ENCODE results near the gene ZNF487. TPM values are rescaled to one million over a fixed set of nuclear protein-coding genes. Genes with fewer than 3 reads are reported as not detected.

The ZNF487 gene
- total RNA-seq, 1 experiment from 2014 or later = 7.6 TPM

DNA sequence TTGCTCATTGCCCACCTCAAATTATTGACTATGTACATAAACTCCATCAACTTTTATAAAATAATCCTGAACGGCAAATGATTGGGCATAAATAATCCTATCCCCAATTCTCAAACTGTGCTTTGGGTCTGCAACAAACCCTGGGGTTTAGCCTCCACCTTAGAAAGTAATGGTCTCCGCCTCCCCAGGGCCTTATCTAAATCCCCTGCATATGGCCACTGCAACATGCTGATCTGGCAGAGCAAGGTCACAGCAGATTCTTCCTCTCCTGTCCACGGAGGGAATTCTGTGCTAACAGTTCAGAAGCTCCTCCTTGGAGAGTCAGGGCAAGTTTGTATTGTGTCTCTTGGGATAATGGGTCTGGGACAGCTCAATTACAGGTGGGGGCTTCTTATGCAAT, 47.0 kb upstream of the ZNF487 start:
- Histone ChIP-seq H3K36me3 (ENCODE audit: control insufficient read depth, insufficient read depth, low read length) (peaks cover 73% of the 10 kb centered on the region), H3K27ac (ENCODE audit: low read length) (no peak overlapping the region; the same call in 1 of the 2 replicates), H3K27me3 (ENCODE audit: control insufficient read depth, insufficient read depth, low read length) (no peaks in the 10 kb centered on the region), H3K4me3 (ENCODE audit: low read depth in 2 of 2, low read length in 2 of 2) (no peak overlapping the region), H3K9me3 (ENCODE audit: control insufficient read depth, insufficient read depth, low read depth, low read length) (no peaks in the 10 kb centered on the region), H3K4me1 (ENCODE audit: control insufficient read depth, insufficient read depth, low read length) (peaks cover 17% of the 10 kb centered on the region)
- CTCF ChIA-PET = no interaction called here
- peak; percentile 65; the same call in 1 of the 2 replicates for TF ChIP-seq POLR2AphosphoS5 (IDR thresholded peaks at IDR 0.05; ENCODE audit: low read depth, low read length)
- TF ChIP-seq, protein P1, sequence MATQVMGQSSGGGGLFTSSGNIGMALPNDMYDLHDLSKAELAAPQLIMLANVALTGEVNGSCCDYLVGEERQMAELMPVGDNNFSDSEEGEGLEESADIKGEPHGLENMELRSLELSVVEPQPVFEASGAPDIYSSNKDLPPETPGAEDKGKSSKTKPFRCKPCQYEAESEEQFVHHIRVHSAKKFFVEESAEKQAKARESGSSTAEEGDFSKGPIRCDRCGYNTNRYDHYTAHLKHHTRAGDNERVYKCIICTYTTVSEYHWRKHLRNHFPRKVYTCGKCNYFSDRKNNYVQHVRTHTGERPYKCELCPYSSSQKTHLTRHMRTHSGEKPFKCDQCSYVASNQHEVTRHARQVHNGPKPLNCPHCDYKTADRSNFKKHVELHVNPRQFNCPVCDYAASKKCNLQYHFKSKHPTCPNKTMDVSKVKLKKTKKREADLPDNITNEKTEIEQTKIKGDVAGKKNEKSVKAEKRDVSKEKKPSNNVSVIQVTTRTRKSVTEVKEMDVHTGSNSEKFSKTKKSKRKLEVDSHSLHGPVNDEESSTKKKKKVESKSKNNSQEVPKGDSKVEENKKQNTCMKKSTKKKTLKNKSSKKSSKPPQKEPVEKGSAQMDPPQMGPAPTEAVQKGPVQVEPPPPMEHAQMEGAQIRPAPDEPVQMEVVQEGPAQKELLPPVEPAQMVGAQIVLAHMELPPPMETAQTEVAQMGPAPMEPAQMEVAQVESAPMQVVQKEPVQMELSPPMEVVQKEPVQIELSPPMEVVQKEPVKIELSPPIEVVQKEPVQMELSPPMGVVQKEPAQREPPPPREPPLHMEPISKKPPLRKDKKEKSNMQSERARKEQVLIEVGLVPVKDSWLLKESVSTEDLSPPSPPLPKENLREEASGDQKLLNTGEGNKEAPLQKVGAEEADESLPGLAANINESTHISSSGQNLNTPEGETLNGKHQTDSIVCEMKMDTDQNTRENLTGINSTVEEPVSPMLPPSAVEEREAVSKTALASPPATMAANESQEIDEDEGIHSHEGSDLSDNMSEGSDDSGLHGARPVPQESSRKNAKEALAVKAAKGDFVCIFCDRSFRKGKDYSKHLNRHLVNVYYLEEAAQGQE (IDR thresholded peaks at IDR 0.05; ENCODE audit: insufficient read depth in 1 of 2, low read depth in 2 of 2, low read length in 1 of 2) = no peak
- no peak for TF ChIP-seq TCF7L2 (IDR thresholded peaks at IDR 0.05; ENCODE audit: low read depth, low read length)
- TF ChIP-seq SIN3A (IDR thresholded peaks at IDR 0.05; ENCODE audit: borderline replicate concordance, insufficient read depth, low read depth, low read length) = no peak
- TF ChIP-seq, protein P2, sequence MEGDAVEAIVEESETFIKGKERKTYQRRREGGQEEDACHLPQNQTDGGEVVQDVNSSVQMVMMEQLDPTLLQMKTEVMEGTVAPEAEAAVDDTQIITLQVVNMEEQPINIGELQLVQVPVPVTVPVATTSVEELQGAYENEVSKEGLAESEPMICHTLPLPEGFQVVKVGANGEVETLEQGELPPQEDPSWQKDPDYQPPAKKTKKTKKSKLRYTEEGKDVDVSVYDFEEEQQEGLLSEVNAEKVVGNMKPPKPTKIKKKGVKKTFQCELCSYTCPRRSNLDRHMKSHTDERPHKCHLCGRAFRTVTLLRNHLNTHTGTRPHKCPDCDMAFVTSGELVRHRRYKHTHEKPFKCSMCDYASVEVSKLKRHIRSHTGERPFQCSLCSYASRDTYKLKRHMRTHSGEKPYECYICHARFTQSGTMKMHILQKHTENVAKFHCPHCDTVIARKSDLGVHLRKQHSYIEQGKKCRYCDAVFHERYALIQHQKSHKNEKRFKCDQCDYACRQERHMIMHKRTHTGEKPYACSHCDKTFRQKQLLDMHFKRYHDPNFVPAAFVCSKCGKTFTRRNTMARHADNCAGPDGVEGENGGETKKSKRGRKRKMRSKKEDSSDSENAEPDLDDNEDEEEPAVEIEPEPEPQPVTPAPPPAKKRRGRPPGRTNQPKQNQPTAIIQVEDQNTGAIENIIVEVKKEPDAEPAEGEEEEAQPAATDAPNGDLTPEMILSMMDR (IDR thresholded peaks at IDR 0.05) = no peak
- no peak for DNase-seq (ENCODE audit: low read depth, low spot score)
- in situ Hi-C loops (cut with HindIII; ENCODE audit: low pct_unique_long_range_greater_than_20kb, low sequenced_read_pairs) (no loop called here), intact Hi-C loops (cut with micrococcal nuclease; ENCODE audit: unreplicated experiment) (no loop called here)
- no TSS peak for BruUV-seq (replicated peaks)
- POLR2A ChIA-PET = no interaction called here
- ATAC-seq = no peak

DNA sequence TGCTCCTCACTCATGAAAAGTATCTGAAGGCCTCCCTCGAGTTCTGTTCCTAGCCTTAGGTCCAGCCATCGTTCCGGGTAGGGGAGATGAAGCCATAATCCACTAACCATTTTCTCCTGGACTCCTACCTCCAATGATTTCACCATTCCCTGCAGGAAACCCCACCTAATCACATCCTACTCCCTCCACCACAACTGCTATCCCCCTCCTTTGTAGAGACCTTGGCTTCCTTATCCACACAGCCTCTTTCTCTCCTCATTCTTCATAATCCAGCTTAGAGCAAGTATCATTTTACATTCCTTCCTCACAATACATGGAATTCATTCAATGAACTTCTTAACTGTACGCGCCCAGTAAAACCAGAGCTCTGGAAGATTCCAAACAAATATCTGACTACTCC, 46.6 kb upstream of the ZNF487 start:
- no TSS peak for BruUV-seq (replicated peaks)
- no peak for DNase-seq (ENCODE audit: low read depth, low spot score)
- no peak overlapping the region; the same call in 1 of the 2 replicates for H3K27ac ChIP-seq (ENCODE audit: low read length)
- H3K4me3 ChIP-seq (ENCODE audit: low read depth in 2 of 2, low read length in 2 of 2) = no peak overlapping the region
- in situ Hi-C loops (cut with HindIII; ENCODE audit: low pct_unique_long_range_greater_than_20kb, low sequenced_read_pairs) = no loop called here
- H3K4me1 ChIP-seq (ENCODE audit: control insufficient read depth, insufficient read depth, low read length) = peaks cover 19% of the 10 kb centered on the region
- peaks cover 75% of the 10 kb centered on the region for H3K36me3 ChIP-seq (ENCODE audit: control insufficient read depth, insufficient read depth, low read length)
- ChIA-PET POLR2A (no interaction called here), CTCF (interaction anchor here (0.6 kb wide), 1 partner anchor 62 kb away, joined by 3 read pairs; no protein-coding TSS in a partner anchor)
- intact Hi-C loops (cut with micrococcal nuclease; ENCODE audit: unreplicated experiment) = no loop called here
- TF ChIP-seq SIN3A (IDR thresholded peaks at IDR 0.05; ENCODE audit: borderline replicate concordance, insufficient read depth, low read depth, low read length) (no peak), TCF7L2 (IDR thresholded peaks at IDR 0.05; ENCODE audit: low read depth, low read length) (no peak), POLR2AphosphoS5 (IDR thresholded peaks at IDR 0.05; ENCODE audit: low read depth, low read length) (no peak; the same call in 1 of the 2 replicates)
- TF ChIP-seq, protein P1 (IDR thresholded peaks at IDR 0.05; ENCODE audit: insufficient read depth in 1 of 2, low read depth in 2 of 2, low read length in 1 of 2) = no peak
- TF ChIP-seq, protein P2 (IDR thresholded peaks at IDR 0.05) = no peak
- H3K27me3 ChIP-seq (ENCODE audit: control insufficient read depth, insufficient read depth, low read length) = no peaks in the 10 kb centered on the region
- no peaks in the 10 kb centered on the region for H3K9me3 ChIP-seq (ENCODE audit: control insufficient read depth, insufficient read depth, low read depth, low read length)
- no peak for ATAC-seq

Measured in Panc1 (cell line).